Muscle layer of colon (tissue), 2 donors: ENCODE data around the gene VARS2.

Experiments
- H3K27ac ChIP-seq: one replicate; pipeline ENCODE4 v1.7.0; 2013; ENCODE audit warnings: low read depth, mild to moderate bottlenecking, low read length, moderate library complexity
- H3K27me3 ChIP-seq, 2 donors: one replicate each; pipeline ENCODE4 v1.7.0; 2013; ENCODE audit warnings: low read length in 2 of 2, mild to moderate bottlenecking in 2 of 2; ENCODE audit not compliant: insufficient read depth in 2 of 2, control insufficient read depth in 1 of 2
- H3K36me3 ChIP-seq: one replicate; pipeline ENCODE4 v1.7.0; 2013; ENCODE audit warnings: mild to moderate bottlenecking, low read length; ENCODE audit not compliant: insufficient read depth
- H3K4me1 ChIP-seq: one replicate; pipeline ENCODE4 v1.7.0; 2013; ENCODE audit warnings: mild to moderate bottlenecking, low read length; ENCODE audit not compliant: insufficient read depth
- H3K4me3 ChIP-seq, 2 donors: one replicate each; pipeline ENCODE4 v1.7.0; 2013; ENCODE audit warnings: low read length in 2 of 2, low read depth in 1 of 2, mild to moderate bottlenecking in 1 of 2, moderate library complexity in 1 of 2
- H3K9ac ChIP-seq: one replicate; pipeline ENCODE4 v1.7.0; 2013; ENCODE audit warnings: low read length
- H3K9me3 ChIP-seq: one replicate; pipeline ENCODE4 v1.7.0; 2013; ENCODE audit warnings: mild to moderate bottlenecking, low read length
- donor health status: abdominal sarcoma.
- donor health status: Adenocarcinoma of cecum.

The VARS2 gene

DNA sequence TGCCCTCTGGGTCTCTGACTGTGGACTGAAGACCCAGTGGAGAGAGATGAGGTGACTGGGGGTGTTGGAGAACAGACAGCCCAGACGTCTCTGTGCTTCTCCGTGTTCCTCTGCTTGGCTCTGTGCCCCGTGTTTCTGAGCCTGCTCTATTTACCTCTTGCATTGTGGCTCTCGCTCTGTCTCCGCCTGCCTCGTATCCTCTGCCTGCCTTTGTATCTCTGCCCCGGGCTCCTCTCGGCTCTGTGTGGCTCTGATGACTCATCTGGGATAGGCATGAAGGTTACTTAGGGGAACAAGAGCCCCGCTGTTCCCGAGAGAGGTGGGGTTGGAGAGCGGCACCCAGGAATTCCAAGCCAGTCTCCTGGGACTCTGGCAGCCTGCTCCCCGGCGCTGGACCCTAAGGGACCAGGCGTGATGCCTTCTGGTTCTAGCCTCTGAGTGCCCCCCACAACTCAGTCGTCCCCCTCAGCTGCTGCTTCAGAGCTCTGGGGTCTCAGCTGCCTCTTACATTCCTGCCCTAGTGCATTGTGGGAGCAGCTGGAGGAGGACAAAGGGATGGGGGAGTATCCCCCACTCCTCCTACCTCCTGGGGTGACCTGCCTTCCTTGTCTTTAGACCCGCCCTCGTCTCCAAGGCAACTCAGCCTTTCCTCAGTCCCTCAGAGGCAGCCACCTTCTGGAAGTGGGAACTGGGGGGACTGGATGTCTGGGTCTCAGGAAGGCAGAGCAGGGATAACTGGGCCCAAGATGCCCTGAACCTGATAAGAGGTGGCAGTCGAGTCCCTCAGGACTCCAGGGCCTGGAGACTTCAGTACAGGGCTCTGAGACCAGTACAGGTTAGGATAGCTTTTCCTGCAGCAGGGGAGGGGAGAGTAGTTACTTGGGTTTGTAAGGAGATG lies 27.8 kb upstream of the VARS2 start:
- H3K4me1 ChIP-seq: peaks cover 44% of the 10 kb centered on the region
- no peaks in the 10 kb centered on the region for H3K27me3 ChIP-seq
- H3K36me3 ChIP-seq: peaks cover 24% of the 10 kb centered on the region
- no peaks in the 10 kb centered on the region for H3K9me3 ChIP-seq
- H3K27ac ChIP-seq: peak overlapping the region; percentile 69
- H3K9ac ChIP-seq: peak overlapping the region; percentile 59
- H3K4me3 ChIP-seq: peak overlapping the region; percentile 62 to 73

DNA sequence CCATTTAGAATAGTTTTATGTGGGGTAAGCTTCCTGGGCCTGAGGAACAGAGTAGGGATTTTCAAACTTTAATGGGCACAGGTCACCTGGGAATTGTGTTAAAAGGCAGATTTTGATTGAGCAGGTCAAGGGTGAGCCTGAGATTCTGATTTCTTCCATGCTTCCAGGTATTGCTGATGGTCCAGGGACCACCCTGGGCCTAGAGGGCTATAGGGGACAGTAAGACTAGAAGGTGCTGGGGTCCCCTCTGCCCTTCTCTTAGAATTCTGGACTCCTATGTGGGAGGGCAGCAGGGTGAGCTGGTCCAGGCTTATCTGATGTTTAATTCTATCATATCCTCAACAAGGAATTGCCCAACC lies 27.2 kb upstream of the VARS2 start:
- Histone ChIP-seq H3K4me1 (peaks cover 44% of the 10 kb centered on the region), H3K27me3 (no peaks in the 10 kb centered on the region), H3K9me3 (no peaks in the 10 kb centered on the region), H3K36me3 (peaks cover 29% of the 10 kb centered on the region), H3K27ac (peak overlapping the region; percentile 69), H3K9ac (peak overlapping the region; percentile 59), H3K4me3 (peak overlapping the region in 1 of 2 donors; percentile 62)

DNA sequence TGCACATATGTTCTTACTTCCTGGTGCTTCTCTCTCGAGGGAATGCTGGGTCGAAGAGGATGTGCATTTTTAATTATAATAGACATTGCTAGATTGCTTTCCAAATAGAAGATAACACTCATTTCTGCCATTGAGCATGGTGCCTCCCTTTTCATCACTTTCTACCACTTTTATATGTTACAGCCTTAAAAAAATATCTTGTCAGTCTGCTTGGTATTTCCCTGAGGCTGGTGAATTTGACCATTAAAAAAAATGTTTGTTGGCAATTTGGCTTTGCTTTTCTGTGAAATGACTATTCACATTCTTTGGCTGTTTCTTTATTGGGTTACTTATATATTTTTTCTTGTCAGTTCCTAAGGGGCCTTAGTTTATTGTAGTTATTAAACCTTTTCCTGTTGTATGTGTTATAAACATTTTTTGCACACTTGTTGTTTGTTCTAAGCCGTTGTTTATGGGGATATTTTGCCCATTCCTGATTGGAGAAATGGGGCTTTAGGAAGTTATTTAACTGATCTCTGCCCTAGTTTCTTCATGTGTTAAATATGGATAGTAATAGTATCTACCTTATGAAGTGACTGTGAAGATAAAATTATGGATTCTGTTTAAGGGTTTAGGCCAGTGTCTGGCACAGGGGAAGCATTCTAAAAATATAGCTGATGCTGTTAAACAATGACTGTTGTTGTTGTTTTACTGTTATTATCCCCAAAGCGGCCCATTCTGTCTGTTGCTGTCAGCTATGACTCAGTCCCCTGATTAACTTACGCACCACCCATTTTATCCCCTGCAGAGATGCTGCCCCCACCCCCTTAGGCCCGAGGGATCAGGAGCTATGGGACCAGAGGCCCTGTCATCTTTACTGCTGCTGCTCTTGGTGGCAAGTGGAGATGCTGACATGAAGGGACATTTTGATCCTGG lies 25.9 kb upstream of the VARS2 start:
- Histone ChIP-seq H3K27ac (no peak overlapping the region), H3K9me3 (no peaks in the 10 kb centered on the region), H3K4me3 (no peak overlapping the region), H3K9ac (no peak overlapping the region), H3K4me1 (peaks cover 42% of the 10 kb centered on the region), H3K27me3 (no peaks in the 10 kb centered on the region), H3K36me3 (peaks cover 37% of the 10 kb centered on the region)

DNA sequence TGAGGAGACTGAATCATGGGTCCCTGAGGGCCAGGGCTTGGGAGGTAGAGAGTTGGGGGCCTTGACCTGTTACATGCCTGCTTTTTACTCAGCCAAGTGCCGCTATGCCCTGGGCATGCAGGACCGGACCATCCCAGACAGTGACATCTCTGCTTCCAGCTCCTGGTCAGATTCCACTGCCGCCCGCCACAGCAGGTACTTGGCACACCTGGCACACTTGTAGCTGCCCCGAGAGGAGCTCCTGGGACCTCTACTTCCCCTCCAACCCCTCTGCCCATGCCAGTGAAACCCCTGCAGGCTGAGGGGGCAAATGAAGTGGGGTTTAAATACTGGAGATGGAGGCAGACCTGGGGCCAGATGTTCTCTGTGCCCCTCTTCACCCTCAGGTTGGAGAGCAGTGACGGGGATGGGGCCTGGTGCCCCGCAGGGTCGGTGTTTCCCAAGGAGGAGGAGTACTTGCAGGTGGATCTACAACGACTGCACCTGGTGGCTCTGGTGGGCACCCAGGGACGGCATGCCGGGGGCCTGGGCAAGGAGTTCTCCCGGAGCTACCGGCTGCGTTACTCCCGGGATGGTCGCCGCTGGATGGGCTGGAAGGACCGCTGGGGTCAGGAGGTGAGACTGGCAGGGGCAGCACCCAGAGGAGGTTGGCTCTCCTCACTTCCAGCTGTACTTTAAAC lies 25.1 kb upstream of the VARS2 start:
- Histone ChIP-seq H3K9ac (no peak overlapping the region), H3K4me3 (no peak overlapping the region), H3K27ac (no peak overlapping the region), H3K4me1 (peaks cover 34% of the 10 kb centered on the region), H3K36me3 (peaks cover 45% of the 10 kb centered on the region), H3K9me3 (no peaks in the 10 kb centered on the region), H3K27me3 (no peaks in the 10 kb centered on the region)

DNA sequence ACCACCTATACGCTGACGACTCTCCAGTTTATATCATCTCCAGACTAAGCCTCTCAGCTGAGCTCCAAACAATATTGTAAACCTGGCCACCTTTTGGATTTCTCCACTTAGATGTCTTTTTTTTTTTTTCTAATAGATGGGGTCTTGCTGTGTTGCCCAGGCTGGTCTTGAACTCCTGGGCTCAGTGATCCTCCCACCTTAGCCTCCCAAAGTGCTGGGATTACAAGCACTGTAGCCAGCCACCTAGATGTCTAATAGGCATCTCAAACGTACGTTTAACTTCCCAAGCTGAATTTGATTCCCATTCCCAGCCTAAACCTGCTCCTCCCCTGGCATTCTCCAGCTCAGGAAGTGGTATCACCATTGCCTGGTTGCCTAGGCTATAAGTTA lies 24.5 kb upstream of the VARS2 start:
- no peak overlapping the region for H3K4me3 ChIP-seq
- no peaks in the 10 kb centered on the region for H3K9me3 ChIP-seq
- peaks cover 34% of the 10 kb centered on the region for H3K4me1 ChIP-seq
- no peak overlapping the region for H3K27ac ChIP-seq
- H3K27me3 ChIP-seq: no peaks in the 10 kb centered on the region
- peaks cover 50% of the 10 kb centered on the region for H3K36me3 ChIP-seq
- H3K9ac ChIP-seq: no peak overlapping the region

DNA sequence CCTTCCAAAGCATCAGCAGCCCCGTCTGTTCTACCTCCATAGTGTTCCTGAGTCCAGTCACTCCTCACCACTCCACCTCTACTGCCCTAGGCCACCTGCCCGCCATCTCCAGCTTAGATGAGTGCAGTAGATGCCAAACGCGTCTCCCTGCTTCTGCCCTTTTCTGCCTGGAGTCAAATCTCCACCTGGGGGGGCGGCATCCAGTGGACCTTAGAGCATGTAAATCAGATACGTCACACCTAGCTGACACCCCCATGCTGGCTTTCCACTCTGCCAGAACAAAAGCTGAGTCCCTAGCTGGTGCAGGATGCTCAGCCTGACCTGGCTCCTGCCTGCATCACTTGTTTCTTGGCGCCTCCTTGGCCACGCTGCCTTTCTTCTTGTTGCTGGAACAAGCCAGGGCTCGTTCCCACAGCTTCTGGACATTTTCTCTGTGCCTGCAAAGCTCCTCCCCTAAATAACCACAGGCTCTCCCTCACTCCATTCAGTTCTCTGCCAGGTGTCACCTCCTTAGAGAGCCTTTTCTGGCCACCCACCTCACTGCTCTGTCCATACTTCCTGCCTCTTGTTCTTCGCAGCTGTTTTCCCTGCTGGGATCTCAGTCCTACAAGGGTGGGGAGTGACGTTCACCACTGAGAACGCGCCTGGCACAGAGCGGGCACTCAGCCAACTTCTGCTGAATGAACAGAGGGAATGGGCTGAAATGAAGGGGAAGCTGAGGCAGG lies 24.0 kb upstream of the VARS2 start:
- Histone ChIP-seq H3K4me1 (peaks cover 30% of the 10 kb centered on the region), H3K36me3 (peaks cover 56% of the 10 kb centered on the region), H3K9me3 (no peaks in the 10 kb centered on the region), H3K27me3 (no peaks in the 10 kb centered on the region), H3K4me3 (no peak overlapping the region), H3K27ac (no peak overlapping the region), H3K9ac (no peak overlapping the region)

DNA sequence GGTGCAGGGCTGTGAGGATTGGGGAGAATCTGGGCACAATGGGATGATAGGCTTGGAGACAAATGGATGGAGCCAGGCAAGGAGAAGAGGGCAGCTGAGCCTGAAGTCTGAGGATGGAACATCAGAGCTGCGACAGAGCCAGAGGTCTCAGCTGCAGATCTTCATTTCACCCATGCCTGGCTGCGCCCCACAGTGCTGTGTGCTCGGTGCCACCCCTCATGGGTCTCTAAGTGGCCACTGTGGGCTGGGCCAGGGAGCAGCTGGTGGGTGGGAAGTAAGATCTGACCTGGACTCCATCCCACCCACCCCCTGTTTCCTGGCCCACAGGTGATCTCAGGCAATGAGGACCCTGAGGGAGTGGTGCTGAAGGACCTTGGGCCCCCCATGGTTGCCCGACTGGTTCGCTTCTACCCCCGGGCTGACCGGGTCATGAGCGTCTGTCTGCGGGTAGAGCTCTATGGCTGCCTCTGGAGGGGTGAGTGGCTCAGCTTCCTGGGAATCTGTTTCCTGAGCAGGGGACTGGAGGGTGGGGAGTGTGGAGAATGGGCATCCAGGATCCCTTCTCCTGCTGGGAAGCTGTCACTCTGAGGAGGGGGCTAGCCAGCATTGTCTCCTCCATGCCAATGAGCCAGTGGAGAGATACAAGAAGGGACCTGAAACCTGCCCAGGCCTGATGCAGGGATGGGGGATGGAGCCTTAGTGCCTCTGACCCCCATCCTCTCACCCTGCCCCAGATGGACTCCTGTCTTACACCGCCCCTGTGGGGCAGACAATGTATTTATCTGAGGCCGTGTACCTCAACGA lies 23.2 kb upstream of the VARS2 start:
- Histone ChIP-seq H3K9ac (no peak overlapping the region), H3K27ac (no peak overlapping the region), H3K27me3 (no peaks in the 10 kb centered on the region), H3K4me3 (no peak overlapping the region), H3K36me3 (peaks cover 64% of the 10 kb centered on the region), H3K9me3 (no peaks in the 10 kb centered on the region), H3K4me1 (peaks cover 22% of the 10 kb centered on the region)

DNA sequence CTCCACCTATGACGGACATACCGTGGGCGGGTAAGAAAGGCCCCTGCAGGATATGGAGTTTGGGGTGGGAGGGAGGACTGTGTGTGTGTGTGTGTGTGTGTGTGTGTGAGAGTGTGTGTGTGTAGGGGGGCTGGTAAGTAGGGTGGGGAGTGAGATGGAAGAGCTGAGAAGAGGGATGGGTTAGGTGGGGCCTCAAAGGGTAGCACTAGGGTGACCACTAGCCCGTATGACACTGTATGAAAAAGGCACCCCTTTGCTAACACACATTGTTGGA lies 22.7 kb upstream of the VARS2 start:
- H3K27ac ChIP-seq: no peak overlapping the region
- peaks cover 17% of the 10 kb centered on the region for H3K4me1 ChIP-seq
- H3K36me3 ChIP-seq: peaks cover 69% of the 10 kb centered on the region
- no peaks in the 10 kb centered on the region for H3K9me3 ChIP-seq
- H3K27me3 ChIP-seq: no peaks in the 10 kb centered on the region
- no peak overlapping the region for H3K4me3 ChIP-seq
- H3K9ac ChIP-seq: no peak overlapping the region

DNA sequence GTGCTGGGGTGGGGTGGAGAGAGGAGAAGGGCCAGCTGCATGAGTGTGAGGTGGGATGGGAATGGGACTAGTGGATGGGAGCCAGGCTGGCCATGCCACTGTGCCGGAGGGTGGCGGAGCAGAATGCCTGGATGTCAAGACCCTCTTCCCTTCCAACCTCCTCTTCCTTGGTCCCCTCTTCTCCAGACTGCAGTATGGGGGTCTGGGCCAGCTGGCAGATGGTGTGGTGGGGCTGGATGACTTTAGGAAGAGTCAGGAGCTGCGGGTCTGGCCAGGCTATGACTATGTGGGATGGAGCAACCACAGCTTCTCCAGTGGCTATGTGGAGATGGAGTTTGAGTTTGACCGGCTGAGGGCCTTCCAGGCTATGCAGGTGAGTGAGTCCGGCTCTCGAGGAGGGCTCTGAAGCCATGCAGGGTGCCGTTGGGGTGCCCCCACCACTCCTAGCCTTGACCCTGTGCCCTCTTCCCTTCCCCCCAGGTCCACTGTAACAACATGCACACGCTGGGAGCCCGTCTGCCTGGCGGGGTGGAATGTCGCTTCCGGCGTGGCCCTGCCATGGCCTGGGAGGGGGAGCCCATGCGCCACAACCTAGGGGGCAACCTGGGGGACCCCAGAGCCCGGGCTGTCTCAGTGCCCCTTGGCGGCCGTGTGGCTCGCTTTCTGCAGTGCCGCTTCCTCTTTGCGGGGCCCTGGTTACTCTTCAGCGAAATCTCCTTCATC lies 22.1 kb upstream of the VARS2 start:
- Histone ChIP-seq H3K27ac (no peak overlapping the region), H3K9me3 (no peaks in the 10 kb centered on the region), H3K4me1 (peaks cover 11% of the 10 kb centered on the region), H3K36me3 (peaks cover 75% of the 10 kb centered on the region), H3K4me3 (no peak overlapping the region), H3K27me3 (no peaks in the 10 kb centered on the region), H3K9ac (no peak overlapping the region)

DNA sequence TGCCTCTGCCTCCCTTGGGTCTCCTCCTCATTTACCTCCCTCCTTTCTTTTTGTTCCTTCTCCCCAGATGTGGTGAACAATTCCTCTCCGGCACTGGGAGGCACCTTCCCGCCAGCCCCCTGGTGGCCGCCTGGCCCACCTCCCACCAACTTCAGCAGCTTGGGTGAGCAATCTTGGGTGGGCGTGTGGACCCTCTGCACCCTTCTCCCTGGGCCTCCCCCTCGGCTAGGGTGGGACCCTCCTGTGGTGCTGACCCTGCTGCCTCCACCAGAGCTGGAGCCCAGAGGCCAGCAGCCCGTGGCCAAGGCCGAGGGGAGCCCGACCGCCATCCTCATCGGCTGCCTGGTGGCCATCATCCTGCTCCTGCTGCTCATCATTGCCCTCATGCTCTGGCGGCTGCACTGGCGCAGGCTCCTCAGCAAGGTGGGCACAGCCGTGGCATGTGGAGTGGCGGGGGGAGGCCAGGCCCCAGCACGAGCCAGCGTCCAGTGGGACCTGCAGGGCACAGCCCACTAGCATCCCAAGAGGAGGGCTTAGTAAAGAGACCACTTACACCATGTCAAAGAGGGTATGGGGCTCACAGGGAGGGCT lies 20.9 kb upstream of the VARS2 start:
- H3K4me1 ChIP-seq: peaks cover 10% of the 10 kb centered on the region
- H3K27ac ChIP-seq: no peak overlapping the region
- H3K27me3 ChIP-seq: no peaks in the 10 kb centered on the region
- no peak overlapping the region for H3K9ac ChIP-seq
- peaks cover 85% of the 10 kb centered on the region for H3K36me3 ChIP-seq
- no peak overlapping the region for H3K4me3 ChIP-seq
- H3K9me3 ChIP-seq: no peaks in the 10 kb centered on the region
